HG02798 (cell line): ENCODE measurements around the gene EML6.
"Not testable (repeated sequence)": the region's sequence is repeated elsewhere in the genome, so short reads cannot be mapped to it uniquely, and the experiment has no call there.

ENCODE experiments used
- ATAC-seq: cut with Tn5 transposase; IDR thresholded peaks from one replicate; pipeline ENCODE4 v1.9.1; 2021; ENCODE audit warnings: mild to moderate bottlenecking; ENCODE audit not compliant: unreplicated experiment, poor library complexity

EML6 gene

GRCh38 chr2:54839461-54840255 is 116.2 kb downstream of the EML6 start:
- ATAC-seq, result no peak

GRCh38 chr2:54840559-54841468 is 117.4 kb downstream of the EML6 start:
- ATAC-seq, result no peak

GRCh38 chr2:54841500-54841899 is 118.0 kb downstream of the EML6 start:
- not testable (repeated sequence) for ATAC-seq

- ATAC-seq, result no peak
These were observed 121.6 kb downstream of the EML6 start for GRCh38 chr2:54845094-54845493.

GRCh38 chr2:54845514-54845913 is 122.1 kb downstream of the EML6 start:
- no peak for ATAC-seq

GRCh38 chr2:54850171-54851122 is 127.0 kb downstream of the EML6 start:
- ATAC-seq, result no peak

- no peak for ATAC-seq
These were observed 130.3 kb downstream of the EML6 start for GRCh38 chr2:54853616-54854310.

- no peak for ATAC-seq
These were observed 132.0 kb downstream of the EML6 start for GRCh38 chr2:54855434-54855833.

- no peak for ATAC-seq
These were observed 134.7 kb downstream of the EML6 start for GRCh38 chr2:54858021-54858681.

GRCh38 chr2:54859416-54859815 is 136.0 kb downstream of the EML6 start:
- ATAC-seq, result no peak

- no peak for ATAC-seq
These were observed 136.7 kb downstream of the EML6 start for GRCh38 chr2:54859997-54860701.

- ATAC-seq, result no peak
These were observed 138.8 kb downstream of the EML6 start for GRCh38 chr2:54862229-54862628.

GRCh38 chr2:54862742-54863141 is 139.3 kb downstream of the EML6 start:
- no peak for ATAC-seq

GRCh38 chr2:54863660-54864059 is 140.2 kb downstream of the EML6 start:
- ATAC-seq, result no peak

- ATAC-seq, result no peak
These were observed 140.6 kb downstream of the EML6 start for GRCh38 chr2:54864096-54864495.

- ATAC-seq, result no peak
These were observed 141.3 kb downstream of the EML6 start for GRCh38 chr2:54864727-54865126.

GRCh38 chr2:54866179-54866578 is 142.7 kb downstream of the EML6 start:
- ATAC-seq, result no peak

- peak; percentile 86 for ATAC-seq
These were observed 143.4 kb downstream of the EML6 start for GRCh38 chr2:54866868-54867267.

GRCh38 chr2:54867457-54867856 is 144.0 kb downstream of the EML6 start:
- peak; percentile 46 for ATAC-seq
